Stimulated activated memory B cell treated with anti-CD40 and anti-IgM and Interleukin-4, amounts not matched to agents 10 μg/mL and 1 μg/mL and 100 μg/mL, for 72 hours (primary cell): ENCODE measurements around the gene CCNT1.
"Not testable (repeated sequence)": the region's sequence is repeated elsewhere in the genome, so short reads cannot be mapped to it uniquely, and the experiment has no call there.

Source experiments
- ATAC-seq: fragments of 150-1000 bp; cut with Tn5 transposase; 2 replicates; pipeline ENCODE4 v1.10.0; 2021
- H3K27ac Mint-ChIP-seq: one replicate; pipeline ENCODE4 v1.8.0; 2022; ENCODE audit warnings: mild to moderate bottlenecking, mixed read lengths
- H3K27me3 Mint-ChIP-seq: one replicate; pipeline ENCODE4 v1.8.0; 2022; ENCODE audit warnings: mixed read lengths
- H3K36me3 Mint-ChIP-seq: one replicate; pipeline ENCODE4 v1.8.0; 2022; ENCODE audit warnings: mixed read lengths
- H3K4me1 Mint-ChIP-seq: one replicate; pipeline ENCODE4 v1.8.0; 2022; ENCODE audit warnings: mixed read lengths
- H3K4me3 Mint-ChIP-seq: one replicate; pipeline ENCODE4 v1.8.0; 2022; ENCODE audit warnings: mild to moderate bottlenecking, moderate library complexity, mixed read lengths
- H3K9me3 Mint-ChIP-seq: one replicate; pipeline ENCODE4 v1.8.0; 2022; ENCODE audit warnings: mixed read lengths

The CCNT1 gene

GRCh38 chr12:48682533-48682905, 34.0 kb downstream of the CCNT1 start:
- H3K27me3 Mint-ChIP-seq, H3K9me3 Mint-ChIP-seq, ATAC-seq: not testable (repeated sequence)
- peaks cover 38% of the 10 kb centered on the region for H3K4me1 Mint-ChIP-seq
- H3K36me3 Mint-ChIP-seq: peaks cover 22% of the 10 kb centered on the region
- H3K27ac Mint-ChIP-seq: peak overlapping the region; percentile 91
- H3K4me3 Mint-ChIP-seq: peak overlapping the region; percentile 82

DNA sequence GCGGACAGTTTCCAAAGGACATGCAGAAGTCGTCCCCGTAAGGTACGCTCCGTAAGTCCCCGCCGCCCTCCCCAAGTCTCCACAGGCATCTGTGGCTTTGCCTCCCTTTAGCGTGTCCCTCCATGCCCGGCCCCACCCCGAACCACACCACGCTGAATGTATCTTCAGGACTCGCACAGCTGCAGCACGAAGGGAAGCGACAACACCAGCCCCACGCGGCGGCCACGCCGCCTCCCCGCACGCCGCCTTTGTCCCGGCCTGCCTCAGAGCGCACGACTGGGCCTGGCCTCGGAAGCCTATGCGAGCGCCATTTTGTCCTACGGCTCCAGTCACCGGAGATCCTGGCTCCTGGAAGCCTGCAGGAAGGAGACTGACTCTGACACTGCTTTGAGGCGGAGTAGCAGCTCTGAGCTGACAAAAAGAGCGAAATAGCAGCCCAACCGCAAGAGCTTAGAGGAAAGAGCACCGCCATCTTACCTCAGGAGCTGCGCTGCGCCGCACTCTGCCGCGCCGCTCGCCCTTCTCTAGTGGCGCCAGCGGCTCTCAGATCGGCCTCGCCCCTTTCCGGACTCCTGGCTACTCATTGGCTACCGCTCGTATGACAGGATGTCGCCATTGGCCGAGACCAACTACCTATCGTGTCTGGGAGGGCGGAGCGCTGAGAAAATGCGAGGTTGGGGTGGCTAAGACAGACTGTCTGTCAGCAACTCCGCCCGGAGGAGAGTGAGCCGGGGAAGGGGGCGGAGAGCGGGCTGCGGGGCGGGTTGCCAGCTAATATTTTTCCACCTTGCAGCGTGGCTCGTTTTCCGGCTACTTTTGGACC, 34.6 kb downstream of the CCNT1 start, which contains the start of gene KANSL2:
KANSL2 (minus strand) TSS at position 529 of the 823 bp plus-strand sequence. CDS start 606 bp downstream, outside the sequence.
- H3K27me3 Mint-ChIP-seq: no peaks in the 10 kb centered on the region
- H3K4me1 Mint-ChIP-seq: peaks cover 43% of the 10 kb centered on the region
- peak within 1 kb of the TSS; percentile 82 for H3K4me3 Mint-ChIP-seq
- peaks cover 22% of the 10 kb centered on the region for H3K36me3 Mint-ChIP-seq
- peak within 1 kb of the TSS; percentile 91 for H3K27ac Mint-ChIP-seq
- ATAC-seq: peak; percentile 100
- no peaks in the 10 kb centered on the region for H3K9me3 Mint-ChIP-seq

DNA sequence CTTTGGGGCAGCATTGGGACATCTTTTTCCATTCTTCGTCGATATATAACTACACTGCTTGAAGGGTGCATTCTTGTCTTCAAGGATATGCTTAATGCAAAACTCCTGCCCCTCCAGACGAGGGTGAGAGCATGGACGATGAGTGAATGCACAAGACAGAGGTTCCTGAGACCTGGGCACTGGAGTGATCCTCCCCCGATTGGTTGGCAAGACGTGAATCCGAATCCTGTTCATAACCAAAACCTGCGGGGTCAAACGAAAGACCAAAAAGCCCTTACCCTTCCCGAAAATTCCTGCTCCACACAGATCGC, 35.2 kb downstream of the CCNT1 start:
- no peak for ATAC-seq
- Mint-ChIP-seq H3K4me1 (peaks cover 43% of the 10 kb centered on the region), H3K27me3 (no peaks in the 10 kb centered on the region), H3K36me3 (peaks cover 22% of the 10 kb centered on the region), H3K9me3 (no peaks in the 10 kb centered on the region), H3K27ac (peak overlapping the region; percentile 91), H3K4me3 (peak overlapping the region; percentile 82)

DNA sequence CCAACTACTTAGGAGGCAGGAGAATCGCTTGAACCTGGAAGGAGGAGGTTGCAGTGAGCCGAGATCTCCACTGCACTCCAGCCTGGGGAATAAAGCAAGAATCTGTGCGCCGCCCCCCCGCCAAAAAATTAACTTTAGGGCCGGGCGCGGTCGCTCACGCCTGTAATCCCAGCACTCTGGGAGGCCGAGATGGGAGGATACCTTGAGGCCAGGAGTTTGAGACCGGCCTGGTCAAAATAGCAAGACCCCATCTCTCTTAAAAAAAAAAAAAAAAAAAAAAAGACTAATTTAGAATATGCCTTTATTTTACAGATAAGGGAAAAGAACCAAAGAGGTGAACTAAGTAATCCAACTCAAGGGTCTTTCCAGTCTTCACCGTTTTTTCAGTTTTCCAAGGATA, 35.6 kb downstream of the CCNT1 start:
- peak overlapping the region; percentile 91 for H3K27ac Mint-ChIP-seq
- peaks cover 43% of the 10 kb centered on the region for H3K4me1 Mint-ChIP-seq
- no peaks in the 10 kb centered on the region for H3K9me3 Mint-ChIP-seq
- ATAC-seq: no peak
- peaks cover 22% of the 10 kb centered on the region for H3K36me3 Mint-ChIP-seq
- H3K27me3 Mint-ChIP-seq: no peaks in the 10 kb centered on the region
- H3K4me3 Mint-ChIP-seq: peak overlapping the region; percentile 82

DNA sequence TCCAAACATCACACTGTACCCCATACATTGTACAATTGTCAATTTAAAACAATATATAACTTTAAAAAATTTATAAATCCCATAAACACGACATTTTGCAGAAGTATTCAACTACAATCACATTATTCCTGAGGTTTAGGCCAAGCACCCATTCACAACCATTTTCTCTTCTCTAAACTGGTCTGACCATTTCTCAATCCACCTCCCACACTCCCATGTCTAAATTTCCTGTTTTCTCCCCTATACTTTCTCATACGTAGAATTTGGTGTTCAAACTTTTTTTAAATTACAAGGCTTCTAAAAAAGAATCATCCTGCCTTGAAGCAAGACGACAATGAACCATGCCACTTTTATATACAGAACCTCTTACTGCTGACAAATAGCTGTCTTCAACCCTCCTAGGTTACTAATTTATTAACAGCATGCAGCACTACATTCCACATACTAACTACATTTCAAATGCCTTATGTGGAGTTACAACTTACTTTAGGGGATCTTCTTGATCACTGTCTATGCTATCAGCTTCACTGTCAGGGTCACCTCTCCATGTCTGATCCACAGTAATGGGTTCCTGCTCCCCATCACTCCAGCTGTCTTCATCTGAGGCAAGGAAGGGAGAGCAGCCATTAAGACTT, 37.8 kb downstream of the CCNT1 start:
- Mint-ChIP-seq H3K27me3 (no peaks in the 10 kb centered on the region), H3K4me1 (peaks cover 43% of the 10 kb centered on the region), H3K36me3 (peaks cover 22% of the 10 kb centered on the region), H3K27ac (peak overlapping the region; percentile 42), H3K4me3 (peak overlapping the region; percentile 64), H3K9me3 (no peaks in the 10 kb centered on the region)
- no peak for ATAC-seq

DNA sequence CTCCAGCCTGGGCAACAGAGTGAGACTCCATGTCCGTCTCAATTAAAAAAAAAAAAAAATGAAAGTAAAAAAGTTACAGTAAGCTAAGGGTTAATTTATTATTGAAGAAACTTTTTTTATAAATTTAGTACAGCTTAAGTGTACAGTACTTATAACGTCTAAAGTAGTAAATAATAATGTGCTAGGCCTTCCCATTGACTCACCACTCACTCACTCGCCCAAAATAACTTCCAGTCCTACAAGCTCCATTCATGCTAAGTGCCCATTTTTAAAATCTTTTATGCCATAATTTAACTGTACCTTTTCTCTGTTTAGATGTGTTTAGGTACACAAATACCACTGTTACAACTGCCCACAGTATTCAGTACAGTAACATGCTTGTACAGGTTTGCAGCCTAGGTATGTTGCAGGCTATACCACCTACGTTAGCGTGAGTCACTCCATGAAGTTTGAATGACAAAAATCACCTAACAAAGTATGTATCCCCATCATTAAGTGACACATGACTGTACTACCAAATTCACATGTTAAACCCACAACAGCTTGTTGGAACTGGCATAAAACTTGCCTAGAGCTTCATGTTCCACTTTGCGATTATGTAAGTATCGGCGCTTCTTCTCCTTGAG, 45.2 kb downstream of the CCNT1 start:
- H3K27ac Mint-ChIP-seq: no peak overlapping the region
- ATAC-seq: no peak
- no peaks in the 10 kb centered on the region for H3K4me1 Mint-ChIP-seq
- H3K27me3 Mint-ChIP-seq: no peaks in the 10 kb centered on the region
- H3K9me3 Mint-ChIP-seq: no peaks in the 10 kb centered on the region
- peaks cover 29% of the 10 kb centered on the region for H3K36me3 Mint-ChIP-seq
- H3K4me3 Mint-ChIP-seq: no peak overlapping the region

GRCh38 chr12:48668996-48669395, 47.5 kb downstream of the CCNT1 start:
- Mint-ChIP-seq H3K36me3 (peaks cover 29% of the 10 kb centered on the region), H3K27me3 (no peaks in the 10 kb centered on the region), H3K9me3 (no peaks in the 10 kb centered on the region), H3K4me3 (no peak overlapping the region), H3K4me1 (no peaks in the 10 kb centered on the region), H3K27ac (no peak overlapping the region)
- ATAC-seq: no peak

GRCh38 chr12:48659863-48660262, 56.6 kb downstream of the CCNT1 start:
- Mint-ChIP-seq H3K4me3 (no peak overlapping the region), H3K4me1 (no peaks in the 10 kb centered on the region), H3K9me3 (no peaks in the 10 kb centered on the region), H3K27ac (no peak overlapping the region), H3K27me3 (no peaks in the 10 kb centered on the region), H3K36me3 (peaks cover 53% of the 10 kb centered on the region)
- no peak for ATAC-seq

GRCh38 chr12:48651681-48652080, 64.8 kb downstream of the CCNT1 start:
- Mint-ChIP-seq H3K9me3 (no peaks in the 10 kb centered on the region), H3K36me3 (peaks cover 48% of the 10 kb centered on the region)

GRCh38 chr12:48645354-48645753, 71.2 kb downstream of the CCNT1 start:
- not testable (repeated sequence) for H3K27ac Mint-ChIP-seq, H3K4me3 Mint-ChIP-seq, H3K9me3 Mint-ChIP-seq, ATAC-seq, H3K27me3 Mint-ChIP-seq, H3K4me1 Mint-ChIP-seq
- H3K36me3 Mint-ChIP-seq: peaks cover 38% of the 10 kb centered on the region

More at GRCh38 chr12:48651681-48652080, 64.8 kb downstream of the CCNT1 start:
- Mint-ChIP-seq H3K27ac (no peak overlapping the region), H3K4me1 (no peaks in the 10 kb centered on the region), H3K4me3 (no peak overlapping the region), H3K27me3 (no peaks in the 10 kb centered on the region)
- no peak for ATAC-seq

GRCh38 chr12:48643011-48643410, 73.5 kb downstream of the CCNT1 start:
- no peak overlapping the region for H3K27ac Mint-ChIP-seq
- peaks cover 8% of the 10 kb centered on the region for H3K9me3 Mint-ChIP-seq
- no peaks in the 10 kb centered on the region for H3K27me3 Mint-ChIP-seq
- H3K4me3 Mint-ChIP-seq: no peak overlapping the region
- no peaks in the 10 kb centered on the region for H3K4me1 Mint-ChIP-seq
- peaks cover 36% of the 10 kb centered on the region for H3K36me3 Mint-ChIP-seq
- no peak for ATAC-seq

- H3K9me3 Mint-ChIP-seq, H3K27ac Mint-ChIP-seq, H3K4me3 Mint-ChIP-seq, ATAC-seq, H3K27me3 Mint-ChIP-seq, H3K4me1 Mint-ChIP-seq: not testable (repeated sequence)
- peaks cover 27% of the 10 kb centered on the region for H3K36me3 Mint-ChIP-seq
These were observed 74.6 kb downstream of the CCNT1 start for GRCh38 chr12:48641752-48642555.

- no peak for ATAC-seq
- H3K27me3 Mint-ChIP-seq: no peaks in the 10 kb centered on the region
- no peaks in the 10 kb centered on the region for H3K4me1 Mint-ChIP-seq
- no peak overlapping the region for H3K27ac Mint-ChIP-seq
- H3K36me3 Mint-ChIP-seq: peaks cover 22% of the 10 kb centered on the region
- H3K4me3 Mint-ChIP-seq: no peak overlapping the region
- H3K9me3 Mint-ChIP-seq: peaks cover 8% of the 10 kb centered on the region
These were observed 75.7 kb downstream of the CCNT1 start for GRCh38 chr12:48640854-48641253.

- H3K36me3 Mint-ChIP-seq: peaks cover 22% of the 10 kb centered on the region
- H3K4me1 Mint-ChIP-seq: no peaks in the 10 kb centered on the region
- H3K27ac Mint-ChIP-seq: no peak overlapping the region
- no peak for ATAC-seq
- H3K4me3 Mint-ChIP-seq: no peak overlapping the region
- peaks cover 8% of the 10 kb centered on the region for H3K9me3 Mint-ChIP-seq
- H3K27me3 Mint-ChIP-seq: no peaks in the 10 kb centered on the region
These were observed 76.1 kb downstream of the CCNT1 start for GRCh38 chr12:48640428-48640827.
